ENCODE results near the gene IL34.
"Not testable (repeated sequence)": the region's sequence is repeated elsewhere in the genome, so short reads cannot be mapped to it uniquely, and the experiment has no call there.

Gene IL34

GRCh38 chr16:70646260-70647241 is at the start of gene IL34:
IL34 (plus strand) TSS chr16:70646559; CDS start chr16:70646948, 389 bp downstream.
- no peak for DNase-seq (ENCODE audit: low read depth in 2 of 2)

- no peak for DNase-seq (ENCODE audit: low read depth in 2 of 2)
Observed at GRCh38 chr16:70597135-70597835, 49.1 kb upstream of the IL34 start.

- no peak for DNase-seq (ENCODE audit: low read depth in 2 of 2)
Observed at GRCh38 chr16:70598937-70599503, 47.3 kb upstream of the IL34 start.

DNA sequence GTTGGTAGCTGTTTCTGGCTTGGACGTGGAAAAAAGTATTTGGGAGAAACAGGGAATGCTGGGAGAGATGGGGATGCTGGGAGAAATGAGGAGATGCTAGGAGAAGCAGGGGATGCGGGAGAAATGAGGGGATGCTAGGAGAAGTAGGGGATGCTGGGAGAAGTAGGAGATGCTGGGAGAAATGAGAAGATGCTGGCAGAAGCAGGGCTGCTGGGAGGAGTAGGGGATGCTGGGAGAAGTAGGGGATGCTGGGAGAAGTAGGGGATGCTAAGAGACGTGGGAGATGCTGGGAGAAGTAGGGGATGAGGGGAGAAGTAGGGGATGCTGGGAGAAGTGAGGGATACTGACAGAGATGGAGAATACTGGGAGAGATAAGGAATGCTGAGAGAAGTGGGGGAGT is 45.6 kb upstream of the IL34 start:
- no peak for DNase-seq (ENCODE audit: low read depth in 2 of 2)

GRCh38 chr16:70601576-70602575 is 44.5 kb upstream of the IL34 start:
- DNase-seq (ENCODE audit: low read depth in 2 of 2) = no peak

- DNase-seq (ENCODE audit: low read depth in 2 of 2) = no peak
Observed at GRCh38 chr16:70602831-70603230, 43.5 kb upstream of the IL34 start.

DNA sequence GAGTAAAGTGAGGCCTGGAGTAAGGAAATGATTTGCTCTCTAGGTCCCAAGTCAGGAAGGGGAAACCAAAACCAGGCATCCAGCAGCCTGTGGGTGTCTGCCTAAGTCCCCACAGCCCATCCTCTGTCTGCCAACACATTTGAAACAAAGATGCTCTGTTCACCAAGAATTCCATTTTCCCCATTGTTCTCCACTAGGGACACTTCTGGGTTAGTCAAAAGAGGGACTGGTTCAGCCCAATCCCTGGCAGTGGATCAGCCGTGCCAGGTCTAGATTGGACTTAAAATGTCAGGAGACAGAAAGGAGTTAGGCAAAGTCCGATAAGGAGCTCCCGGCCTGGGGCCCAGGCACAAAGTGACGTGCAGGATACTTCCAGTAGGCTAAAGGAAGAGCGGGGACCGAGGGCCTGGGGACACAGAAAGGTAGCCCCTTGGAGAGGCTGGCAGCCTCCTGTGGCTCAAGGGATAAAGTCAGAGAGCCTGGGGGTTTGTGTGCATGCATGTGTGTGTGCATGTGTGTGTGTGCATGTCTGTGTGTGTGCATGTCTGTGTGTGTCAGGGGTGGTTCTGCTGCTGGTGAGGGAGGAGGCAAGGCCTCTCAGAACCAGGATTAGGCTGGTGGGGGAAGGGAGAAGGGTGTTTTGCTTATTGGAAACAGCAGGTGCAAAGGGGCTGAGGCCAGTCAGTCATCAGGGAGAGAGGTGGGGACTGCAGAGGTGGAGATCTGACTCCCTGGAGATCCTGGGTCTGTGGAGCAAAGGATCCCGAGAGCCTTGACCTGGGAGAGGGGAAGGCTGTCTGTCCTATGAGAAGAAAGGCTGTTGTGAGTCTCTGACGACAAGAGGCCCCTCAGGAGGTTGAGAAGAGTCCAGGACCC is 41.7 kb upstream of the IL34 start:
- no peak for DNase-seq (ENCODE audit: low read depth in 2 of 2)

GRCh38 chr16:70605283-70605657 is 41.1 kb upstream of the IL34 start:
- DNase-seq (ENCODE audit: low read depth in 2 of 2) = no peak

DNA sequence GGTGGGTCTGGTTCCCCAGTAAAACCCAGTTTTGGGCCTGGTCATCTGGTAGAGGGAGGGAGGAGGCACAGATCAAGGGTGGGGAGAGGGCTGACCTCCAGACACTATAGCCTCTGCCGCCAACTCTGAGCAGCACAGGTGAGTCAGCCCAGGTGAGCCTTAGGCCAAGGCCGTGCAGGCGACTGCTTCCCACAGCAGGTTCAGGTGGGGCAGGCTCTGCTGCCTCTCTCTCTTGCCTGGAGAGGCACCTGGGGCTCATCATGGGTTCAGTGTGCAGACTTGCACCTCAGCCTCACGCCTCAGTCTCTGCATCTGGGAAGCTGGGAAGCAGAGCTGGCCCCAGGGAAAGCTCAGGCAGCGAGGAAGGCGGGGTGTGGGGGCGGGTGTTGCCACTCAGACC is 37.8 kb upstream of the IL34 start:
- DNase-seq (ENCODE audit: low read depth in 2 of 2) = no peak

GRCh38 chr16:70610273-70611223 is 35.8 kb upstream of the IL34 start:
- no peak for DNase-seq (ENCODE audit: low read depth in 2 of 2)

DNA sequence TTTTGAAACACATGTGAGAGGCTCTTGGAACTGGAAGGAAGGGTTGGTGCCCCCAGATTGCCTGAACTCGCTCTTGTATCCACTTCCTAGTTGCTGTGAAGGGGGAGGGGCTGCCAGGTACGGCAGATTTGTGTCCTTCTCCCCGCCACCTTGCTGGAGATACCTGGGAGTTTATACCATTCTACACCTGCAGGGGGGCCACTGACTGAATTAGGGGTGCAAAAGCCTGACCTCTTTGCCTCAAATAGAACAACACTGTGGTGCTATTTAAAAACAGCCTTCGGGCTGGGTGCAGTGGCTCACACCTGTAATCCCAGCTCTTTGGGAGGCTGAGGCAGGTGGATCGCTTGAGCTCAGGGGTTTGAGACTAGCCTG is 35.1 kb upstream of the IL34 start:
- DNase-seq (ENCODE audit: low read depth in 2 of 2) = no peak

- DNase-seq (ENCODE audit: low read depth in 2 of 2) = no peak
Observed at GRCh38 chr16:70611785-70612303, 34.5 kb upstream of the IL34 start.

GRCh38 chr16:70612931-70613330 is 33.4 kb upstream of the IL34 start:
- DNase-seq (ENCODE audit: low read depth in 2 of 2) = no peak

DNA sequence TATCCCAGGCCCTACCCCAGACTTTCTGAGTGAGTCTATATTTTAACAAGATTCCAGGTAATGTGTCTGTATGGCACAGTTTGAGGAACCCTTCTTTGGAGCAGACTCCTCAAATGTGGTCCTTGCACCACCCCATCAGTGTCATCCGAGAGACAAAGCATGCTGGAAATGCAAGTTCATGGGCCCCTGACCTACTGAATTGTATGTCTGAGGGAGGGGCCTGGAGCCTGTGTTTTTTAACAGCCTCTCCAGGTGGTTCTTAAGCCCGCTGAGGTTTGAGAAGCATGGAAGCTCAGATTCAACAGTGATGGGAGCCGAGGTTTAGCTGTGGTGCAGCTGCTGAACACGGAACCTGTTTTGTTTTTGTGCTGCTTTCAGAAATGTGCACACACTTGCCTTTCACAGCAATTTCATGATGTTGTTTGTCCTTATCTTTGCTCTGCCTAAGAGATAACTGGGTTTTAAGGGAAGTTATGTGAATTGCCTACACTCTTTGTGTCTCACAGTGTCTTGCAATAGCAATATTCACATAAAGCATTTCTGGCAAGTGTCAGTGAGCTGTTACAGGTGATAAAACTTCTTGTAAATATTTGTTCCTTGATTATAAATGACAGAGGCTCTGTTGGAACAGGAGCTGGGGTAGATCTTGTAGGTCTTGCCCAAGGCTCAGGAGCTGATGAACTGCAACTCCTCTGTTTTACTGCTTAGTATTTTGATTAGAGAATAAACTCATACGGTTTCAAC is 32.0 kb upstream of the IL34 start:
- no peak for DNase-seq (ENCODE audit: low read depth in 2 of 2)

GRCh38 chr16:70615945-70616344 is 30.4 kb upstream of the IL34 start:
- no peak for DNase-seq (ENCODE audit: low read depth in 2 of 2)

DNA sequence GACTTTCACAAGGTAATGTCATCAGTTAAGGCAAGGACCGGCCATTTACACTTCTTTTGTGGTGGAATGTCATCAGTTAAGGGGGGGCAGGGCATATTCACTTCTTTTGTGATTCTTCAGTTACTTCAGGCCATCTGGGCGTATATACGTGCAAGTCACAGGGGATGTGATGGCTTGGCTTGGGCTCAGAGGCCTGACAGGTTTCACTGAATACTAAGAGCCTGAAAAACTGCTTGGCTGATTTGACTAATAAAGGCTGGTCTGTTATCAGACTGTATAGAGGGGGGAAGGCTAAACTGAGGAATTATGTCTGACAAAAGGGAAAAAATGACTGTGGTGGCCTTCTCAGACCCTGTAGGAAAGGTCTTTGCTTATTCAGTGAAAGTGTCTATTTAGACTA is 24.5 kb upstream of the IL34 start:
- not testable (repeated sequence) for DNase-seq (ENCODE audit: low read depth in 2 of 2)

DNA sequence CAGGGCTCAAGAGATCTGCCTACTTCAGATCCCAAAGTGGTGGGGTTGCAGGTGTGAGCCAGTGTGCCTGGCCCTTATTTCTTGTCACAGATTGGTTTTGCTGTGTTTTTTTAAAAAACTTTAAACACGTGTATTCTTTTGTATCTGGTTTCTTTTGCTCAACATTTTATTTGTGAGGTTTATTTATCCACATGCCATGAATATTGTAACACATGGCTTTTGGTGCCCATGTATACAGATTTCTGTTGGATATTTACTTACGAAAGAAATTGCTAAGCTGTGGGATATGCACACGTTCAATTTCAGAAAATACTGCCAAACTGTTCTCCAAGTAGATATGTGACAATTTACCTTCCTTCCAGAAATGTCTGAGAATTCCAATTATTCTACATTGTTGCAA is 18.7 kb upstream of the IL34 start:
- no peak for DNase-seq (ENCODE audit: low read depth in 2 of 2)
